CD14-positive monocyte (primary cell): Measurements from ENCODE around the gene WNT7B. TPM values are rescaled to one million over a fixed set of nuclear protein-coding genes. Genes with fewer than 3 reads are reported as not detected.

Experiments used
- DNase-seq, 3 donors: peaks; one replicate each; pipeline ENCODE4 v3.0.0-alpha.2; 2011 to 2022
- H2AFZ ChIP-seq: 2 replicates; pipeline ENCODE4 v1.6.0; 2012; ENCODE audit warnings: mild to moderate bottlenecking, low read depth, low read length, inconsistent platforms; ENCODE audit not compliant: insufficient read depth, poor library complexity, severe bottlenecking
- H3K27ac ChIP-seq, 2 donors: 1 replicate in 1 of 2; 2 replicates in 1 of 2; pipeline ENCODE4 v1.5.1; 2012 to 2013; ENCODE audit warnings: low read length in 2 of 2, control low read depth in 1 of 2, inconsistent platforms in 1 of 2, low read depth in 1 of 2, mild to moderate bottlenecking in 1 of 2
- H3K27me3 ChIP-seq, 2 donors: one replicate each; pipeline versions ENCODE4 v1.6.0 to v1.6.1; 2011 to 2013; ENCODE audit warnings: low read length in 2 of 2; ENCODE audit not compliant: control insufficient read depth in 2 of 2, insufficient read depth in 2 of 2
- H3K36me3 ChIP-seq, 2 donors: replicated peaks in 1 of 2; 1 replicate in 1 of 2; 2 replicates in 1 of 2; pipeline versions ENCODE4 v1.5.1 to v1.6.1; 2012 to 2013; ENCODE audit warnings: low read length in 2 of 2, control low read depth in 1 of 2, inconsistent platforms in 1 of 2, mild to moderate bottlenecking in 1 of 2; ENCODE audit not compliant: insufficient read depth in 2 of 2, control insufficient read depth in 1 of 2
- H3K4me1 ChIP-seq, 2 donors: 1 replicate in 1 of 2; 2 replicates in 1 of 2; pipeline versions ENCODE4 v1.5.1 to v1.6.1; 2012 to 2013; ENCODE audit warnings: low read length in 2 of 2, control low read depth in 1 of 2, inconsistent platforms in 1 of 2, mild to moderate bottlenecking in 1 of 2, moderate library complexity in 1 of 2; ENCODE audit not compliant: insufficient read depth in 2 of 2, control insufficient read depth in 1 of 2
- H3K4me2 ChIP-seq: replicated peaks from 2 replicates; pipeline ENCODE3; 2012; ENCODE audit warnings: low read length, moderate library complexity, mild to moderate bottlenecking; ENCODE audit not compliant: poor library complexity, severe bottlenecking; ENCODE audit errors: extremely low read depth
- H3K4me3 ChIP-seq, 3 experiments: fragments of 200-600 bp in 1 of 3; sonication (generic) in 1 of 3; replicated peaks in 1 of 3; 1 replicate in 2 of 3; 2 replicates in 1 of 3; pipeline ENCODE4 v1.5.1; 2011 to 2013; ENCODE audit warnings: low read length in 3 of 3, mild to moderate bottlenecking in 3 of 3, control low read depth in 2 of 3, low read depth in 2 of 3, inconsistent platforms in 1 of 3, moderate library complexity in 1 of 3
- H3K79me2 ChIP-seq: 2 replicates; pipeline ENCODE4 v1.6.0; 2012; ENCODE audit warnings: mild to moderate bottlenecking, control low read depth, inconsistent platforms, low read length, moderate library complexity; ENCODE audit not compliant: insufficient read depth
- H3K9ac ChIP-seq: 2 replicates; pipeline ENCODE4 v1.6.0; 2017; ENCODE audit warnings: low read length, mild to moderate bottlenecking; ENCODE audit not compliant: insufficient read depth, poor library complexity, severe bottlenecking
- H3K9me3 ChIP-seq, 2 donors: replicated peaks in 1 of 2; 1 replicate in 1 of 2; 2 replicates in 1 of 2; pipeline versions ENCODE4 v1.5.1 to v1.6.1; 2012 to 2013; ENCODE audit warnings: low read length in 2 of 2, control low read depth in 1 of 2; ENCODE audit not compliant: control insufficient read depth in 1 of 2, insufficient read depth in 1 of 2
- H4K20me1 ChIP-seq: 2 replicates; pipeline ENCODE4 v1.6.0; 2012; ENCODE audit warnings: mild to moderate bottlenecking, low read length, control low read depth, moderate library complexity; ENCODE audit not compliant: insufficient read depth
- H3K27ac Mint-ChIP-seq, 7 donors: one replicate each; pipeline ENCODE4 v1.8.0; 2020; ENCODE audit warnings: mild to moderate bottlenecking in 7 of 7, mixed read lengths in 7 of 7, moderate library complexity in 6 of 7, inconsistent platforms in 2 of 7
- H3K27me3 Mint-ChIP-seq, 3 donors: one replicate each; pipeline ENCODE4 v1.8.0; 2021 to 2022; ENCODE audit warnings: low read depth in 3 of 3, mild to moderate bottlenecking in 3 of 3, mixed read lengths in 3 of 3, moderate library complexity in 3 of 3, inconsistent platforms in 1 of 3
- H3K36me3 Mint-ChIP-seq, 2 donors: one replicate each; pipeline ENCODE4 v1.8.0; 2020; ENCODE audit warnings: mixed read lengths in 2 of 2, inconsistent platforms in 1 of 2, mild to moderate bottlenecking in 1 of 2
- H3K4me1 Mint-ChIP-seq: one replicate; pipeline ENCODE4 v1.8.0; 2020; ENCODE audit warnings: mild to moderate bottlenecking, mixed read lengths
- H3K4me3 Mint-ChIP-seq, 2 donors: one replicate each; pipeline ENCODE4 v1.8.0; 2020; ENCODE audit warnings: mild to moderate bottlenecking in 2 of 2, mixed read lengths in 2 of 2, moderate library complexity in 1 of 2
- H3K9me3 Mint-ChIP-seq, 7 donors: one replicate each; pipeline ENCODE4 v1.8.0; 2020 to 2022; ENCODE audit warnings: mixed read lengths in 7 of 7, mild to moderate bottlenecking in 6 of 7, moderate library complexity in 6 of 7, inconsistent platforms in 2 of 7
- CTCF ChIP-seq: fragments of 200-600 bp; IDR thresholded peaks from one replicate; pipeline ENCODE4 v1.8.0; 2022; ENCODE audit warnings: antibody characterized with exemption, mild to moderate bottlenecking
- WGBS: methylation state at CpG from one replicate; pipeline ENCODE4 v1.1.5; 2013; ENCODE audit warnings: missing lambda C conversion rate; ENCODE audit not compliant: insufficient coverage; 5-methylcytosine and 5-hydroxymethylcytosine counted together
- intact Hi-C, 2 donors: fragments of 100-400 bp; cut with micrococcal nuclease; formaldehyde crosslinking; loops; one replicate each; pipeline versions ENCODE4 v1.15.0 to v1.15.1; 2023
- polyA plus RNA-seq, 3 donors: library from polyadenylated mRNA; depleted of rRNA in 1 of 3; unstranded in 2 of 3; stranded (reverse) in 1 of 3; fragments of 300-500 nt in 2 of 3; fragments of >200 nt in 1 of 3; fragmentation: Illumina TruSeq in 2 of 3; gene quantifications; 1 replicate in 2 of 3; 2 replicates in 1 of 3; pipeline ENCODE4 v1.2.3, GENCODE V29; 2012 to 2021

Gene WNT7B
- polyA plus RNA-seq, 3 donors, result not detected

- no peak overlapping the region for H3K4me2 ChIP-seq
- H3K9ac ChIP-seq, result no peak overlapping the region
- no peaks in the 10 kb centered on the region for H4K20me1 ChIP-seq
- no peak overlapping the region for H2AFZ ChIP-seq
- no peak overlapping the region for H3K27ac ChIP-seq
- DNase-seq, result no peak
- 96% methylated on average over 4 of the region's 5 CpGs for WGBS
- no peaks in the 10 kb centered on the region for H3K79me2 ChIP-seq
- intact Hi-C loops, result no loop called here
- no peaks in the 10 kb centered on the region for H3K9me3 ChIP-seq
- H3K4me1 Mint-ChIP-seq, result no peaks in the 10 kb centered on the region
- peaks cover 0 to 9% of the 10 kb centered on the region in 2 donors for H3K27me3 ChIP-seq
- no peak overlapping the region for H3K4me3 Mint-ChIP-seq
- no peaks in the 10 kb centered on the region for H3K36me3 Mint-ChIP-seq
- no peaks in the 10 kb centered on the region for H3K36me3 ChIP-seq
- H3K4me3 ChIP-seq, result no peak overlapping the region
- H3K27me3 Mint-ChIP-seq, result peaks cover 11 to 28% (median 12%) of the 10 kb centered on the region in 3 donors
- peak overlapping the region in 1 of 7 donors; percentile 83 for H3K27ac Mint-ChIP-seq
- H3K4me1 ChIP-seq, result no peaks in the 10 kb centered on the region
- peaks cover 0 to 5% (median 0%) of the 10 kb centered on the region in 7 donors for H3K9me3 Mint-ChIP-seq
- no peak for TF ChIP-seq CTCF
These were observed 79.9 kb downstream of the WNT7B start for GRCh38 chr22:45896964-45897538.

- Mint-ChIP-seq H3K27me3 (peaks cover 8 to 29% (median 16%) of the 10 kb centered on the region in 3 donors), H3K9me3 (peaks cover 0 to 5% (median 0%) of the 10 kb centered on the region in 7 donors), H3K4me1 (peaks cover 3% of the 10 kb centered on the region), H3K27ac (no peak overlapping the region), H3K36me3 (no peaks in the 10 kb centered on the region), H3K4me3 (no peak overlapping the region)
- Histone ChIP-seq H3K27ac (no peak overlapping the region), H3K27me3 (peaks cover 0 to 14% of the 10 kb centered on the region in 2 donors), H3K4me3 (no peak overlapping the region), H4K20me1 (no peaks in the 10 kb centered on the region), H3K4me1 (no peaks in the 10 kb centered on the region), H3K36me3 (no peaks in the 10 kb centered on the region), H3K79me2 (no peaks in the 10 kb centered on the region), H3K4me2 (no peak overlapping the region), H2AFZ (no peak overlapping the region), H3K9ac (no peak overlapping the region), H3K9me3 (no peaks in the 10 kb centered on the region)
- no peak for TF ChIP-seq CTCF
- no peak for DNase-seq
- 85% methylated on average over 20 of the region's 20 CpGs for WGBS
- intact Hi-C loops, result no loop called here
These were observed 80.6 kb downstream of the WNT7B start for GRCh38 chr22:45896153-45896951.
